ENCODE measurements around the gene ZNF467.

Gene ZNF467, protein sequence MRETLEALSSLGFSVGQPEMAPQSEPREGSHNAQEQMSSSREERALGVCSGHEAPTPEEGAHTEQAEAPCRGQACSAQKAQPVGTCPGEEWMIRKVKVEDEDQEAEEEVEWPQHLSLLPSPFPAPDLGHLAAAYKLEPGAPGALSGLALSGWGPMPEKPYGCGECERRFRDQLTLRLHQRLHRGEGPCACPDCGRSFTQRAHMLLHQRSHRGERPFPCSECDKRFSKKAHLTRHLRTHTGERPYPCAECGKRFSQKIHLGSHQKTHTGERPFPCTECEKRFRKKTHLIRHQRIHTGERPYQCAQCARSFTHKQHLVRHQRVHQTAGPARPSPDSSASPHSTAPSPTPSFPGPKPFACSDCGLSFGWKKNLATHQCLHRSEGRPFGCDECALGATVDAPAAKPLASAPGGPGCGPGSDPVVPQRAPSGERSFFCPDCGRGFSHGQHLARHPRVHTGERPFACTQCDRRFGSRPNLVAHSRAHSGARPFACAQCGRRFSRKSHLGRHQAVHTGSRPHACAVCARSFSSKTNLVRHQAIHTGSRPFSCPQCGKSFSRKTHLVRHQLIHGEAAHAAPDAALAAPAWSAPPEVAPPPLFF

DNA sequence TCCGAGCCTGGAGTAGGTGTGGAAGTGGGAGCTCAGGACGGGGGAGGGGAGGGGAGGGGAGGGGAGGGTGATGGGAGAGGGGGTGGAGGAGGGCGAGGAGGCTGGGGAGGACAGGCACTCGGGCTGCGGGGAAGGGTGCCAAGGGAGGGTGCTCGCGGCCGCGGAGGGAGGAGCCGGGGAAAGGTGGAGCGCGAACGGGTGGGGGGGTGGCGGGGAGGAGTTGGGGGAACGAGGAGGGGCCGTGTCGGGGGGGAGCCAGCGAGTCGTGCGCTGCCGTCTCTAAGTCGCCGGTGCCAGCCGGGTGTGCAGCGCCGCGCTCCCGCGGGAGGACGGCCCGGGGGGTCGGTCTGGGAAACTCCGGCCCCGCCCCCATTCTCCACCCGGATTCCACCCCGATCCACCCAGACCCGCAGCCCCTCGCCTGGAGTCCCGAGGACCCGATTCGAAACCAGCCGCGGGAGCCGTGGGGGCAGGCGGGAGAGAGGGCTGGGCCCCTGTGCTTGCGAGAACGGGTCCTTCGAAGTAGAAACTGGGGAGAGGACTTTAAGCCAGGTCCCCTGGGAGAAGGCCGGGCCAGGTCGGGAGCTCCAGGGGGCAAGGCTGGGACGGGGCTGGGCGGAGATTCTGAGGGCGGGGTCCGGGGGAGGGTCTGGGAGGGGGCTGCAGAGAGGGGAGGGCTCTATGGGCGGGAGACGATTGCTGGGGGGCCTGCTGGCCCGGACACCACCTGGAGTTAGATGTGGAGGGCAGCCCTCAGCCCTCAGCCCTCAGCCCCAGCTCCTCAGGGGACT, at the start of gene ZNF467:
Gene ZNF467, minus strand, starts transcription at position 143 of the 791 bp plus-strand sequence. CDS start 2,556 bp downstream, outside the sequence.
- DNase-seq = peak; percentile 81

DNA sequence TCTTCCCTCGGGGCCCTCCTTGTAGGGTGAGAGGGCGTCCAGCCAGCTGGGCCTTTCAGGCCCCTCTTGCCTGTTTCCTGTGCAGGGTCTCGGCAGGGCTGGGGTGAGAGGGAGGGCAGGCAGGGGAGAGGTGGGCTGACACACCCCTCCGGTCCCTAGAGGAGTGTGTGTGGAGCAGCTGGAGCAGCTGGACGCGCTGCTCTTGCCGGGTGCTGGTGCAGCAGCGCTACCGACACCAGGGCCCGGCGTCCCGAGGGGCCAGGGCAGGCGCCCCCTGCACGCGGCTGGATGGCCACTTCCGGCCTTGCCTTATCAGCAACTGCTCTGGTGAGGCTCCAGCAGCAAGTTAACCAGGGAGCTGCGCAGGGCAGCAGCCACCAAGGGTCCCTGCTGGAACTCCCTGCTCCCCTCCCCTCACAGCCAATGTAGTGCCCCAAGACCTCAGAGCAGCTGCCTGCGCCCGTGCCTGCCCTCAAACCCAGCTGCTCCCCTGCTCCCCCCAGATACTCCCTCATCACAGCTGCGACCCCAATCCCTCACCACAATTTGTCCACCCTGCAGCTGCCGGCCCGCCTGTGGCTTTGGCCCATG, 49.1 kb upstream of the ZNF467 start:
- no peak for DNase-seq

DNA sequence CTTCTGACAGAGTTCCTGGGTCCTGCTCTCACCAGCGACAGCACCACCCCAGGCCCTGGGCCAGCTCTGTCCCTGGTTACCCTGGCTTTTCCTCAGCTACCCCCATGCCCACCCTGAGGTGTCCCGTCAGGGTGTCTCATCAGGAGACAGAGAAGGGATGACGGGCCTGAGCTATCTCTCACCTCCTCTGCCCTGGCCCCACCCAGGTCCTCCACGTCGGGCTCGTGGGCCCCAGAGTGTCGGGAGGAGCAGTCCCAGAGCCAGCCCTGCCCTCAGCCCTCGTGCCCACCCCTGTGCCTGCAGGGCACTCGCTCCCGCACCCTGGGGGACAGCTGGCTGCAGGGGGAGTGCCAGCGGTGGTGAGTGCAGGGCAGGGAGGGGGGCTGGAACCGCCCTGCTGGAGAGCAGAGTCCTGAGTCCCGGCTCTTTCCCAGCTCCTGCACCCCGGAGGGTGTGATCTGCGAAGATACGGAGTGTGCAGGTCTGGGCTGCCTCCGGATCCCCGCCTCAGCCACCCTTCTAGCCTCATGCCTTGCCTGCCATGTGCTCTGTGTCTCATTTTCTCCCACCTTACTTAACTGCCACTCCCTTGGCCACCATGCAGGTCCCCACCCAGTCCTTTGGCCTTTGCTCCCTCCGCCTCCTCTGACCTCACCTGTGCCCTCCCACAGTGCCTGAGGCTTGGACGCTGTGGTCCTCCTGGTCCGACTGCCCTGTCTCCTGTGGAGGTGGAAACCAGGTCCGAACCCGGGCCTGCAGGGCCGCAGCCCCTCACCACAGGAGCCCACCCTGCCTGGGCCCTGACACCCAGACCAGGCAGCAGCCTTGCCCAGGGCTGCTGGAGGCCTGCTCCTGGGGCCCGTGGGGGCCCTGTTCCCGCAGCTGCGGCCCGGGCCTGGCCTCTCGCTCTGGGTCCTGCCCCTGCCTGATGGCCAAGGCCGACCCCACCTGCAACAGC, 48.1 kb upstream of the ZNF467 start:
- no peak for DNase-seq

DNA sequence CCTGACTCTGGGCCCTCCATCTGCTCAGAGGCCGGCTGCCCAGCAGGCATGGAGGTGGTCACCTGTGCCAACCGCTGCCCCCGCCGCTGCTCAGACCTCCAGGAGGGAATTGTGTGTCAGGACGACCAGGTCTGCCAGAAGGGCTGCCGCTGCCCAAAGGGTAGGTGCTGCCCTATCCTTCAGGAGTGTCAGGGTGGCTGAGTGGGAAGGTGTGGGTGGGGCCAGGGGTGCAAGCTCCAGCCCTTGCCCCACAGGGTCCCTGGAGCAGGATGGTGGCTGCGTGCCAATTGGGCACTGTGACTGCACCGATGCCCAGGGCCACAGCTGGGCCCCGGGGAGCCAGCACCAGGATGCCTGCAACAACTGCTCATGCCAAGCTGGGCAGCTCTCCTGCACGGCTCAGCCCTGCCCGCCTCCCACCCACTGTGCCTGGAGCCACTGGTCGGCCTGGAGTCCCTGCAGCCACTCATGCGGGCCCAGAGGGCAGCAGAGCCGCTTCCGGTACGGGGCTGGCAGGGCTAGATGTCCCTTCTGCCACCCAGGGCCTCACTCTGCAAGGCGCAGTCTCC, 47.3 kb upstream of the ZNF467 start:
- no peak for DNase-seq

DNA sequence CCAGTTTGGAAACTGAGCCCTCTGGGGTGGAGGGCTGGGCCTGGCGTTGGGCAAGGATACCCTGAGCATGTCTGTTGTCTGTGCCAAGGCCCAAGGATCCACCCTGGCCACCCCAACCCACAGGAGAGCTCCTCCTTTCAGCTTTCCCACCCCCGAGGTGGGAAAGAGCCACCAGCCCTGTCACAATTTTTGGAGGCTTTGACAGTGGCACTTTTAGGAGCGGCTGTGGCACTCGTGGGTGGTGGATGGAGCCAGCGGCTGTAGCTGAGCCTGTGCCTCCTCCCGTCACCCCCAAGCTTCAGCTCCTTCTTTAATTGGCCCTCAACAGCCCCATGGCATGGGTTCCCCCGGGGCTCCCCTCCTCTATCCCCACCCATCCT, 46.6 kb upstream of the ZNF467 start:
- DNase-seq = no peak

DNA sequence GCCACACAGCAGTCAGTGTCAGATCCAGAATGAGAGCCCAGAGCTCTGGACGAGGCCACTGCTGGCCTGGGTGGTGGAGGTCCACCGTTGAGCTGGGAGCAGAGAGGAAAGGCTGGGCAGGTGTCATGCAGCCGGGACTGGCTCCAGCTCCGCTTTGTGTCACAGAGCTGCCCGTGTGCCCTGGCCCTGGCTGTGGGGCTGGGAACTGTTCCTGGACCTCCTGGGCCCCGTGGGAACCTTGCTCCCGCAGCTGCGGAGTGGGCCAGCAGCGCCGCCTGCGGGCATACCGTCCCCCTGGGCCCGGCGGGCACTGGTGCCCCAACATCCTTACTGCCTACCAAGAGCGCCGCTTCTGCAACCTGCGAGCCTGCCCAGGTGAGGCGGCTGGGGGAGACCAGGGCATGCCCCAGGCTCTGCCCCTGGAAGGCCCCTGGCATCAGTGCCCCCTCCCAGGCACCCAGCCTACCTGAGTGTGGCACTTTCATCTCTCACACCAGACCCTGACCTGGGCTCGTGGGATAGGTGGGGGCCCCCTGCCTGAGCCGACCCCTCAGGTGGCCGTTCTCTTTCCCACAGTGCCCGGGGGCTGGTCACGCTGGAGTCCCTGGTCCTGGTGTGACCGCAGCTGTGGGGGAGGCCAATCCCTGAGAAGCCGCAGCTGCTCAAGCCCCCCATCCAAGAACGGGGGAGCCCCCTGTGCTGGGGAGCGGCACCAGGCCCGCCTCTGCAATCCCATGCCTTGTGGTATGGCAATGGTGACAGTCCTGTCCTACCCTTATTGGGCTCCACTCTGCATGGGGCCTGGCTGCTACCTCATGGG, 46.0 kb upstream of the ZNF467 start:
- DNase-seq = no peak

DNA sequence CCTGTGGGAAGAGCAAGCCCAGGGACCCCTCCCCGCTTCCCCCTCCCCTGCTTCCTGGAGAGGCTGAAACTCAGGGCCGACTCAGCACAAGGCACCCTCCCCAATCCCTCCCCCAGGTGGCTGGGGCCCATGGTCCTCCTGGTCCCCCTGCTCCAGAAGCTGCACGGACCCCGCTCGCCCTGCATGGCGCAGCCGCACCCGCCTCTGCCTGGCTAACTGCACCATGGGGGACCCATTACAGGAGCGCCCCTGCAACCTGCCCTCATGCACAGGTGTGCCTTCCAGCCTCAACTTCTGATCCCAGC, 45.1 kb upstream of the ZNF467 start:
- no peak for DNase-seq

- DNase-seq = no peak
These were observed 44.6 kb upstream of the ZNF467 start for GRCh38 chr7:149817836-149818535.

DNA sequence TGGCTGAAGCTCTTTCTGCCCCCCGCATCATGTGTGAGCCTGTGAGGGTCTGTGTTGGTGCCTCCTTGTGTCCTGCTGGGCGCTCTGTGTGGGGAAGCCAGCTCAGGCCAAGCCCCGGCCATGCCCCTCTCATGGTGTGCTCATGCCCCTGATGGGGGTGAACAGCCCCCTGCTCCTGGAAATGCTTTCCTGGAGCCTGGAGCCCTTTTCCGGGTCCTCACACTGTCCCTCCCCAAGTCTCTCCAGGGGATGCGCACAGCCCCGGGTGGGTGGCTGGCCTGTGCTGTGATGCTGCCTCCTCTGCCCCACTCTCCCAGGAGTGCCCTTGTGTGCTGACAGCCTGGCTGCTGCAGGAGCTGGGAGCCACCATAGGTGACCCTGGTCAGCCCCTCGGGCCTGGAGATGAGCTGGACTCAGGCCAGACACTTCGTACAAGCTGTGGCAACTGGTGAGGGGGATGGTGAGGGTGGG, 43.9 kb upstream of the ZNF467 start:
- DNase-seq = no peak

GRCh38 chr7:149816794-149817193, 43.4 kb upstream of the ZNF467 start:
- no peak for DNase-seq

GRCh38 chr7:149816267-149816751, 42.9 kb upstream of the ZNF467 start:
- DNase-seq = no peak

DNA sequence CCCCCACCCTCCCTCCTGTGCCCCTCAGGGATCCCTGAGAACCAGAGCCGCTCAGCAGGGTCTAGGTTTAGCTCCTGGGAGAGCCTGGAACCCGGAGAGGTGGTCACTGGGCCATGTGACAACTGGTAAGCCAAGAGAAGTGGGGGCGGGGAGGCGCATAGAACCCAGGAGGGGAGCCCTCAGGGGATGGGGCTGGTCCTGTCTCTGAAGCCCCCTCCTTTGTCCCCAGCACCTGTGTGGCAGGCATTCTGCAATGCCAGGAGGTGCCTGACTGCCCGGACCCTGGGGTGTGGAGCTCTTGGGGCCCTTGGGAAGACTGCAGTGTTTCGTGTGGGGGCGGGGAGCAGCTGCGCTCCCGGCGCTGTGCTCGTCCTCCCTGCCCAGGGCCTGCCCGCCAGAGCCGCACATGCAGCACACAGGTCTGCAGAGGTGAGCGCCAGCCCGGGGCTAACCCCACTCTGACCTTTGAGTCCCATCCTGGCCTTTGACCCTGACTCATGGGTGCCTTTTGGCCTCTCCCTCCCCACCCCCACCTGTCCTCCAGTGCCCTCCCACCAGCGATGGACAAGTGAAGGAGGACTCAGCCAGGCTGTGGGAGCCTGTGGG, 42.4 kb upstream of the ZNF467 start:
- peak; percentile 41 for DNase-seq

GRCh38 chr7:149815121-149815520, 41.7 kb upstream of the ZNF467 start:
- DNase-seq = no peak

DNA sequence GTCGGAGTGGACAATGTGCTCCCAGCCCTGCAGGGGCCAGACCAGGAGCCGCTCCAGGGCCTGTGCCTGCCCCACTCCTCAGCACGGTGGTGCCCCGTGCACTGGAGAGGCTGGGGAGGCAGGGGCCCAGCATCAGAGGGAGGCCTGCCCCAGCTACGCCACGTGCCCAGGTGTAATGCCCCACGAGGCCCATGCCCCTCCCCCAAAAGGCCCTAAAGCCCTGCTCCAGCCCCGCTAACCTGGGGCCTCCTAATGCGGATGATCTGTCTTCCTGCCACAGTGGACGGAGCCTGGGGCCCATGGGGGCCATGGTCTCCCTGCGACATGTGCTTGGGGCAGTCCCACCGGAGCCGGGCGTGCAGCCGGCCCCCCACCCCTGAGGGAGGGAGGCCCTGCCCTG, 41.1 kb upstream of the ZNF467 start:
- no peak for DNase-seq

DNA sequence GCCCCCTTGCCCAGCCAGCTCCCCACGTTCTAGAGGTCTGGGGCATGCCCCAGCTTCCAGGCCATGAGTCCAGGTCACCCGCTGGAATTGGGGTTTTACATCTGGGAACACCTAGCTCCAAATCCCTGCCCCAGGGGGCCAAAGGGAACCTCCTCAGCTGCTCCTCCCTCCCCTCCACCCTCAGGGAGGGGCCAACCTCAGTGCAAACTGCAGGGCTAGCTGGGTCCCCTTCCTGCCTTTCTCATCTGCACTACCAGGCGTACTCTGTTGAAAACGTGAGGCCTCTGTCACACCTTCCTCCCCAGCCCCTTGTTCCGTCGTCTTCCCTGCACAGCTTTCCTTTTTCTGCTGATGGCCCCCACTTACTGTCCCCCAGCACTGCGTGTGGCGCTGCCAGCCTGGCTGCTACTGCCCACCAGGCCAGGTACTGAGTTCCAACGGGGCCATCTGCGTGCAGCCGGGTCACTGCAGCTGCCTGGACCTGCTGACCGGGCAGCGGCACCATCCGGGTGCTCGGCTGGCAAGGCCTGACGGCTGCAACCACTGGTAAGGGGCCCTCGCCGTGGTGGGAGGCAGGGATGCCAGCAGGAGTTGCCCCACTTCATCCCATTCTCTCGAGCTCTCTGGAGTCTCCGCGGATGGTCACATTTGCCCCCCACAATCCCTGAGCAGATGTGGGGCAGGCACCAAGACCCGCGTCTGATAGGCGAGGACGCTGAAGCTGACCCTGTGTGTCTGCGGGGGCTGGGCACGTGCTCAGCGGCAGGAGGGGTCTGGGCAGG, 40.1 kb upstream of the ZNF467 start:
- no peak for DNase-seq

- DNase-seq = no peak
These were observed 38.6 kb upstream of the ZNF467 start for GRCh38 chr7:149811831-149812490.

GRCh38 chr7:149811221-149811620, 37.8 kb upstream of the ZNF467 start:
- DNase-seq = peak; percentile 38

GRCh38 chr7:149809215-149809614, 35.8 kb upstream of the ZNF467 start:
- no peak for DNase-seq
